Stimulated activated CD4-positive, alpha-beta T cell treated with anti-CD3 and anti-CD28 coated beads, Interleukin-2, amount 100 ng/mL, for 48 hours (primary cell): Measurements from ENCODE around the gene SUCLA2.

Experiments used
- DNase-seq, 2 donors: peaks; one replicate each; pipeline ENCODE4 v3.0.0-alpha.2; 2020

SUCLA2 gene

DNA sequence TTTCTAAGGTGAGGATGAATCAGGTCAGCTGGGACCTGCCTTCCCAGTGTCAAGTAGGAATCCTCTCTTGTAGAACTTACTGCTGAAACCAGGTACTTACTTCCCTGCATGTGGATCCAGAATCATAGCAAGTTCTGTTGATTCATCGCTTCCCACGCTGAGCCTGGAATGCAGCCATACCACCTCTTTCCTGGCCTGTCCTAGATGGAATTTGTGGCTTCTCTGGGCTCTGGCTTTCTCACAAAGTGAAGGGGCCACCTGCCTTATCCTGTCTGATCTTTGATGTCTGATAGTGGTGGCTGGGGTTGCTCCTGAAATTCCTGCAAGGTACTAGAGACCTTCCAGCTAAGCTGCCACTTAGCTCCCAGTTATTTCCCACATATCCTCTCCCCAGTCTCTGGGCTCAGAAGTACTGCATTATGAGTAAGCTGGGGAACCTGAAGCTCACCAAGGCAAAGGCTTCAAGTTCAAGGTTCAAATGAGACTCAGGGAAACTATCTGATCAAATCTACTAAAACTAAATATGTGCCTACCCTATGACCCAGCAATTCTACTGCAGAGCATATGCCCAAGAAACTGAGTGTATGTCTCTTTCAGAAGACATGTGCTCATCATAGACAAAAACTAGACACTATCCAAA, 103.5 kb downstream of the SUCLA2 start:
- no peak for DNase-seq

DNA sequence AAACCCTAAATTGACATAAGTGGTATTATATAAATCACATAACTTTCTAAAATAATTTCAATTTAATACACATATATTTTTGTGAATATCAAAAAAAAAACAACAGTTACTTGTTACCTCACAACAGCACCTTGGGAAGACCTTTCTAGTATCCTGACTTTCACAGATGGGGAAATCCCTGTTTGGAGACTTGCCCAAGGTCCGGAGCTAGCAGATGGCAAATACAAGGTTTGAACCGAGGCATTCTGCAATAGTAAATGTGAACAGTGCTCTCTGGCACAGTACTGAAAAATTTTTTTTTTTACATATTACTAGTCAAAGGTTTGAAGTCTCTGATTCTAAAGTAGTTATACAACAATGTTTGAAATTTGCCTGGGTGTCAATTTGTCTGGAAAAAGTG, 104.5 kb downstream of the SUCLA2 start:
- DNase-seq: no peak

DNA sequence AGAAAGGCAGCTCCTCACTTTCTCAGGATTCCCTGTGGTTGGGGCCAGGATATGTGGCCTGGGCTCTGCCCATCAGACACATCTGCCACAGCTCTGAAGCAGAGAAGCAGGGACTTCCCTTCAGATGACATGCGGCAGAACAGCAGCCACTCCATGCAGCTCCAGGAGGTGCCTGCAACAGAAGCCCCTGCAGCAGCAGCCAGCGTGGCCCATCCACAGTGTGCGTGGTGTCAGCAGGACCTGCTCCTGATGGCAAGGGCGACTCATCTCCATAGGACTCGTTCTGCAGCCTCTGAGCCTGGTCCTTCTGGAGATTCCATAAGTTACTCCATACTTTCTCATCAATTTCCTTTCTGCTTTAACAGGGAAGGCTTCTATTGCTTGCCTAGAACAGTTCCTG, 105.0 kb downstream of the SUCLA2 start:
- no peak for DNase-seq

DNA sequence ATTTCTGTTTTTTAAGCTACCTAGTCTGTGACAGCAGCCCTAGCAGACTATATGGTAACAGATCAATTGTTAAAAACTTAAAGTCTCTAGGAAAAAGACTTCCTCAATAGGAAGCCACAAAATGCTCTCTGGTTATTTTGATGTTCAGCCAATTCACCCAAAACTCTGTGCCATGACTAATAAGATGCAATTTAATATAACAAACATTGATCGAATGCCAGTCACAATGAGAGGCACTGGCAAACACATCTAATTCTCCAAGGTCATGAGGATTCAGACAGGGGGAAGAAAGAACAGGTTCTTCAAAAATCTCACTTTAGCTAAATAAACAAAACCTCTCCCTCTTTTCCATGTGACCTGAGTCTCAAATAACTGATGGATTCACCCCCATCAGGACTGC, 107.5 kb downstream of the SUCLA2 start:
- no peak for DNase-seq
